ENCODE data around the gene F10.

GRCh38 chr13:113088691-113089020 is 33.9 kb upstream of the F10 start:
- TF ChIP-seq, protein P1, sequence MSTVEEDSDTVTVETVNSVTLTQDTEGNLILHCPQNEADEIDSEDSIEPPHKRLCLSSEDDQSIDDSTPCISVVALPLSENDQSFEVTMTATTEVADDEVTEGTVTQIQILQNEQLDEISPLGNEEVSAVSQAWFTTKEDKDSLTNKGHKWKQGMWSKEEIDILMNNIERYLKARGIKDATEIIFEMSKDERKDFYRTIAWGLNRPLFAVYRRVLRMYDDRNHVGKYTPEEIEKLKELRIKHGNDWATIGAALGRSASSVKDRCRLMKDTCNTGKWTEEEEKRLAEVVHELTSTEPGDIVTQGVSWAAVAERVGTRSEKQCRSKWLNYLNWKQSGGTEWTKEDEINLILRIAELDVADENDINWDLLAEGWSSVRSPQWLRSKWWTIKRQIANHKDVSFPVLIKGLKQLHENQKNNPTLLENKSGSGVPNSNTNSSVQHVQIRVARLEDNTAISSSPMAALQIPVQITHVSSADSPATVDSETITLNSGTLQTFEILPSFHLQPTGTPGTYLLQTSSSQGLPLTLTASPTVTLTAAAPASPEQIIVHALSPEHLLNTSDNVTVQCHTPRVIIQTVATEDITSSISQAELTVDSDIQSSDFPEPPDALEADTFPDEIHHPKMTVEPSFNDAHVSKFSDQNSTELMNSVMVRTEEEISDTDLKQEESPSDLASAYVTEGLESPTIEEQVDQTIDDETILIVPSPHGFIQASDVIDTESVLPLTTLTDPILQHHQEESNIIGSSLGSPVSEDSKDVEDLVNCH (CRISPR knock-in tag; IDR thresholded peaks at IDR 0.05): no peak
- TF ChIP-seq, protein P2, sequence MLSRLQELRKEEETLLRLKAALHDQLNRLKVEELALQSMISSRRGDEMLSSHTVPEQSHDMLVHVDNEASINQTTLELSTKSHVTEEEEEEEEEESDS (CRISPR knock-in tag; IDR thresholded peaks at IDR 0.05; ENCODE audit: borderline replicate concordance): no peak
